HEK293 (cell line): ENCODE results near the gene RPS6KC1.
A peak's percentile ranks its signal among the peaks of the same experiment; 100 is the strongest.

Experiments used
- KLF7 ChIP-seq: fragments of 450-650 bp; formaldehyde crosslinking; IDR thresholded peaks from 2 replicates; pipeline ENCODE4 v1.5.1; 2016; ENCODE audit warnings: missing biosample characterization, missing genetic modification characterization, borderline replicate concordance
- KLF8 ChIP-seq: fragments of 450-650 bp; formaldehyde crosslinking; IDR thresholded peaks from 2 replicates; pipeline ENCODE4 v1.5.1; 2016; ENCODE audit warnings: missing biosample characterization, missing genetic modification characterization
- OSR2 ChIP-seq: fragments of 450-650 bp; formaldehyde crosslinking; IDR thresholded peaks from 2 replicates; pipeline ENCODE4 v1.5.1; 2016; ENCODE audit warnings: missing biosample characterization, missing genetic modification characterization
- ZBTB1 ChIP-seq: fragments of 450-650 bp; formaldehyde crosslinking; IDR thresholded peaks from 2 replicates; pipeline ENCODE4 v1.5.1; 2016; ENCODE audit warnings: missing biosample characterization, missing genetic modification characterization
- ZBTB21 ChIP-seq: fragments of 450-650 bp; formaldehyde crosslinking; IDR thresholded peaks from 2 replicates; pipeline ENCODE4 v1.5.1; 2017; ENCODE audit warnings: missing biosample characterization, missing genetic modification characterization
- ZBTB7A ChIP-seq: fragments of 450-650 bp; formaldehyde crosslinking; IDR thresholded peaks from 2 replicates; pipeline ENCODE4 v1.5.1; 2016; ENCODE audit warnings: low read depth, missing biosample characterization, missing genetic modification characterization
- ZBTB8A ChIP-seq: fragments of 450-650 bp; formaldehyde crosslinking; IDR thresholded peaks from 2 replicates; pipeline ENCODE4 v1.5.1; 2016; ENCODE audit warnings: missing biosample characterization, missing genetic modification characterization
- ZNF138 ChIP-seq: fragments of 450-650 bp; formaldehyde crosslinking; IDR thresholded peaks from 2 replicates; pipeline ENCODE4 v1.5.1; 2016; ENCODE audit warnings: missing biosample characterization, missing genetic modification characterization, borderline replicate concordance
- ZNF157 ChIP-seq: fragments of 450-650 bp; formaldehyde crosslinking; IDR thresholded peaks from 2 replicates; pipeline ENCODE4 v1.5.1; 2016; ENCODE audit warnings: missing biosample characterization, missing genetic modification characterization
- ZNF2 ChIP-seq: fragments of 450-650 bp; formaldehyde crosslinking; IDR thresholded peaks from 2 replicates; pipeline ENCODE4 v1.5.1; 2016; ENCODE audit warnings: missing biosample characterization, missing genetic modification characterization
- ZNF211 ChIP-seq: fragments of 450-650 bp; formaldehyde crosslinking; IDR thresholded peaks from 2 replicates; pipeline ENCODE4 v1.5.1; 2016; ENCODE audit warnings: low read depth, missing biosample characterization, missing genetic modification characterization
- ZNF23 ChIP-seq: fragments of 450-650 bp; formaldehyde crosslinking; IDR thresholded peaks from 2 replicates; pipeline ENCODE4 v1.5.1; 2016; ENCODE audit warnings: missing biosample characterization, missing genetic modification characterization, borderline replicate concordance
- ZNF324 ChIP-seq: fragments of 450-650 bp; formaldehyde crosslinking; IDR thresholded peaks from 2 replicates; pipeline ENCODE4 v1.5.1; 2016; ENCODE audit warnings: missing biosample characterization, missing genetic modification characterization
- ZNF510 ChIP-seq: fragments of 450-650 bp; formaldehyde crosslinking; IDR thresholded peaks from 2 replicates; pipeline ENCODE4 v1.5.1; 2018; ENCODE audit warnings: mild to moderate bottlenecking, missing genetic modification characterization, missing biosample characterization; ENCODE audit not compliant: insufficient replicate concordance
- ZNF555 ChIP-seq: fragments of 450-650 bp; formaldehyde crosslinking; conservative IDR thresholded peaks from 2 replicates; pipeline ENCODE4 v1.5.1; 2017; ENCODE audit warnings: missing biosample characterization, mild to moderate bottlenecking, missing genetic modification characterization, inconsistent platforms
- ZNF600 ChIP-seq: fragments of 450-650 bp; formaldehyde crosslinking; IDR thresholded peaks from 2 replicates; pipeline ENCODE4 v1.5.1; 2016; ENCODE audit warnings: missing biosample characterization, missing genetic modification characterization
- ZNF626 ChIP-seq: fragments of 450-650 bp; sonication (Bioruptor Pico); formaldehyde crosslinking; IDR thresholded peaks from 2 replicates; pipeline ENCODE4 v1.5.1; 2018; ENCODE audit warnings: missing biosample characterization, missing genetic modification characterization, inconsistent platforms
- ZNF660 ChIP-seq: fragments of 450-650 bp; IDR thresholded peaks from 2 replicates; pipeline ENCODE4 v1.5.1; 2018; ENCODE audit warnings: missing biosample characterization, mild to moderate bottlenecking, missing genetic modification characterization
- ZNF707 ChIP-seq: fragments of 450-650 bp; formaldehyde crosslinking; IDR thresholded peaks from 2 replicates; pipeline ENCODE4 v1.5.1; 2016; ENCODE audit warnings: missing biosample characterization, missing genetic modification characterization
- ZNF76 ChIP-seq: fragments of 450-650 bp; formaldehyde crosslinking; IDR thresholded peaks from 2 replicates; pipeline ENCODE4; 2016; ENCODE audit warnings: low read depth, missing biosample characterization, missing genetic modification characterization, borderline replicate concordance
- TF ChIP-seq, protein P1 (sequence below): fragments of 450-650 bp; formaldehyde crosslinking; IDR thresholded peaks from 2 replicates; pipeline ENCODE4 v1.5.1; 2016; ENCODE audit warnings: missing biosample characterization, missing genetic modification characterization
- TF ChIP-seq, protein P2 (sequence below): fragments of 450-650 bp; IDR thresholded peaks from 2 replicates; pipeline ENCODE4 v1.5.1; 2018; ENCODE audit warnings: missing biosample characterization, mild to moderate bottlenecking, missing genetic modification characterization
- TF ChIP-seq, protein P3 (sequence below): fragments of 450-650 bp; formaldehyde crosslinking; IDR thresholded peaks from 2 replicates; pipeline ENCODE4 v1.5.1; 2016; ENCODE audit warnings: missing biosample characterization, missing genetic modification characterization
- TF ChIP-seq, protein P4 (sequence below): fragments of 450-650 bp; formaldehyde crosslinking; IDR thresholded peaks from 2 replicates; pipeline ENCODE4 v1.5.1; 2016; ENCODE audit warnings: missing biosample characterization, missing genetic modification characterization
- TF ChIP-seq, protein P5 (sequence below): fragments of 450-650 bp; formaldehyde crosslinking; IDR thresholded peaks from 2 replicates; pipeline ENCODE4 v1.5.1; 2016; ENCODE audit warnings: missing biosample characterization, missing genetic modification characterization
- TF ChIP-seq, protein P6 (sequence below): IDR thresholded peaks from 2 replicates; pipeline ENCODE4 v1.6.1; 2011; ENCODE audit warnings: mild to moderate bottlenecking, low read depth, low read length, borderline replicate concordance
- TF ChIP-seq, protein P7 (sequence below): fragments of 450-650 bp; formaldehyde crosslinking; IDR thresholded peaks from 2 replicates; pipeline ENCODE4 v1.5.1; 2016; ENCODE audit warnings: missing biosample characterization, missing genetic modification characterization

Gene RPS6KC1

DNA sequence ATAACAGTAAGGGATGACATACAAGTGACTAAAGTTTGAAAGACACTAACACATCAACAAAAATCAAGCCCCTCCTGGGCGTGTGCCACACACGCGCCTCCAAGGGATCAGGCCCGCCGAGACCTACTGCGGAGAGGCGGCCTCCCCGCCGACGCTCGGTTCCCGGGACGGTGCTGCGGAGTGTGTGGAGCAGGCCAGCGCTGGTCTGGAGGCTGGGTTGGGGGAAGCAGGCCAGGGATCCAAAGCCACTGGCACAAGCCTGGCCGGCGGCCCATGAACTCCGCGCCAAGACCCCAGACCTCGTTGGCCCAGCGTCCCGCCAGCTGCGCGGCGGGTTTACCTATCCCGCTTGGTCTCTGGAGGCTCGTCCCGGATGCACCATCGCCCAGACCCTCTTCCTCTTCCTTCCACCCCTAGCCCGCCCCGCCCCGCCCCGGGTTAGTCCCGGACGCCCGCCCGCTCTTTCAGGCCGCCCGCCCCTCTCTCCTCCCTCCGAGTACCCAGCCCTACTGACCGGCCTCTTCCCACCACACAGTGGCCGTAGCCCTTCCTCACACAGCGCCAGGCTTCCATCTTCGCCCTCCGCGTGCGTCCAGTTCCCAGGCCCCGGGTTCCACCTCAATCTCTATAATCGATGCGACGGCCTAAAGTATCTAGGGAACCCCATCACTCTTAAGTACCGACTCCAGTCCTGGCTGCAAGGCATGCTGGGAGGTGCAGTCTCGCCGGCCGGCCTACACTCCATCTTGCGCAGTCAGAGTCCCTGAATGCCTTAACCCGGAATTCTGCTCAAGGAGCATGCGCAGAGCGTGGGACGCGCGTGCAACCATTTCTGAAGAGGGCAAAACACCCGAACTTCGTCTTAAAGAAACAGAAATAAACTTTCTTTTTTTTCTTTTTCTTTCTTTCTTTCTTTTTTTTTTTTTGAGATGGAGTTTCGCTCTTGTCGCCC is 35.7 kb upstream of the RPS6KC1 start, which contains the start of gene ANGEL2 (continued):
- TF ChIP-seq, protein P1, sequence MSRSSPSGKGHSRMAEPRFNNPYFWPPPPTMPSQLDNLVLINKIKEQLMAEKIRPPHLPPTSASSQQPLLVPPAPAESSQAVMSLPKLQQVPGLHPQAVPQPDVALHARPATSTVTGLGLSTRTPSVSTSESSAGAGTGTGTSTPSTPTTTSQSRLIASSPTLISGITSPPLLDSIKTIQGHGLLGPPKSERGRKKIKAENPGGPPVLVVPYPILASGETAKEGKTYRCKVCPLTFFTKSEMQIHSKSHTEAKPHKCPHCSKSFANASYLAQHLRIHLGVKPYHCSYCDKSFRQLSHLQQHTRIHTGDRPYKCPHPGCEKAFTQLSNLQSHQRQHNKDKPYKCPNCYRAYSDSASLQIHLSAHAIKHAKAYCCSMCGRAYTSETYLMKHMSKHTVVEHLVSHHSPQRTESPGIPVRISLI (tag by site-specific recombination), result peak; percentile 78; the same call in 1 of the 2 replicates
- TF ChIP-seq ZNF23 (no peak), ZNF2 (tag by site-specific recombination) (peak; percentile 52; the same call in 1 of the 2 replicates), ZBTB8A (tag by site-specific recombination) (peak; percentile 84; the same call in 1 of the 2 replicates), KLF7 (tag by site-specific recombination) (peak; percentile 83; the same call in 1 of the 2 replicates), ZNF660 (tag by site-specific recombination) (peak; percentile 43), OSR2 (no peak), ZNF324 (peak; percentile 44), ZNF510 (tag by site-specific recombination) (no peak), ZNF600 (tag by site-specific recombination) (peak; percentile 97), ZNF626 (no peak), ZBTB7A (tag by site-specific recombination) (no peak), ZNF211 (no peak), ZNF555 (tag by site-specific recombination) (no peak), ZNF157 (tag by site-specific recombination) (no peak), KLF8 (tag by site-specific recombination) (peak; percentile 91), ZNF76 (tag by site-specific recombination) (peak; percentile 97), ZBTB21 (tag by site-specific recombination) (no peak), ZNF707 (no peak), ZNF138 (tag by site-specific recombination) (no peak), ZBTB1 (no peak)
- TF ChIP-seq, protein P2, sequence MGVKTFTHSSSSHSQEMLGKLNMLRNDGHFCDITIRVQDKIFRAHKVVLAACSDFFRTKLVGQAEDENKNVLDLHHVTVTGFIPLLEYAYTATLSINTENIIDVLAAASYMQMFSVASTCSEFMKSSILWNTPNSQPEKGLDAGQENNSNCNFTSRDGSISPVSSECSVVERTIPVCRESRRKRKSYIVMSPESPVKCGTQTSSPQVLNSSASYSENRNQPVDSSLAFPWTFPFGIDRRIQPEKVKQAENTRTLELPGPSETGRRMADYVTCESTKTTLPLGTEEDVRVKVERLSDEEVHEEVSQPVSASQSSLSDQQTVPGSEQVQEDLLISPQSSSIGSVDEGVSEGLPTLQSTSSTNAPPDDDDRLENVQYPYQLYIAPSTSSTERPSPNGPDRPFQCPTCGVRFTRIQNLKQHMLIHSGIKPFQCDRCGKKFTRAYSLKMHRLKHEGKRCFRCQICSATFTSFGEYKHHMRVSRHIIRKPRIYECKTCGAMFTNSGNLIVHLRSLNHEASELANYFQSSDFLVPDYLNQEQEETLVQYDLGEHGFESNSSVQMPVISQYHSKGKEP, result peak; percentile 9; the same call in 1 of the 2 replicates
- TF ChIP-seq, protein P3, sequence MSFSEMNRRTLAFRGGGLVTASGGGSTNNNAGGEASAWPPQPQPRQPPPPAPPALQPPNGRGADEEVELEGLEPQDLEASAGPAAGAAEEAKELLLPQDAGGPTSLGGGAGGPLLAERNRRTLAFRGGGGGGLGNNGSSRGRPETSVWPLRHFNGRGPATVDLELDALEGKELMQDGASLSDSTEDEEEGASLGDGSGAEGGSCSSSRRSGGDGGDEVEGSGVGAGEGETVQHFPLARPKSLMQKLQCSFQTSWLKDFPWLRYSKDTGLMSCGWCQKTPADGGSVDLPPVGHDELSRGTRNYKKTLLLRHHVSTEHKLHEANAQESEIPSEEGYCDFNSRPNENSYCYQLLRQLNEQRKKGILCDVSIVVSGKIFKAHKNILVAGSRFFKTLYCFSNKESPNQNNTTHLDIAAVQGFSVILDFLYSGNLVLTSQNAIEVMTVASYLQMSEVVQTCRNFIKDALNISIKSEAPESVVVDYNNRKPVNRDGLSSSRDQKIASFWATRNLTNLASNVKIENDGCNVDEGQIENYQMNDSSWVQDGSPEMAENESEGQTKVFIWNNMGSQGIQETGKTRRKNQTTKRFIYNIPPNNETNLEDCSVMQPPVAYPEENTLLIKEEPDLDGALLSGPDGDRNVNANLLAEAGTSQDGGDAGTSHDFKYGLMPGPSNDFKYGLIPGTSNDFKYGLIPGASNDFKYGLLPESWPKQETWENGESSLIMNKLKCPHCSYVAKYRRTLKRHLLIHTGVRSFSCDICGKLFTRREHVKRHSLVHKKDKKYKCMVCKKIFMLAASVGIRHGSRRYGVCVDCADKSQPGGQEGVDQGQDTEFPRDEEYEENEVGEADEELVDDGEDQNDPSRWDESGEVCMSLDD (tag by site-specific recombination), result peak; percentile 73
- TF ChIP-seq, protein P4, sequence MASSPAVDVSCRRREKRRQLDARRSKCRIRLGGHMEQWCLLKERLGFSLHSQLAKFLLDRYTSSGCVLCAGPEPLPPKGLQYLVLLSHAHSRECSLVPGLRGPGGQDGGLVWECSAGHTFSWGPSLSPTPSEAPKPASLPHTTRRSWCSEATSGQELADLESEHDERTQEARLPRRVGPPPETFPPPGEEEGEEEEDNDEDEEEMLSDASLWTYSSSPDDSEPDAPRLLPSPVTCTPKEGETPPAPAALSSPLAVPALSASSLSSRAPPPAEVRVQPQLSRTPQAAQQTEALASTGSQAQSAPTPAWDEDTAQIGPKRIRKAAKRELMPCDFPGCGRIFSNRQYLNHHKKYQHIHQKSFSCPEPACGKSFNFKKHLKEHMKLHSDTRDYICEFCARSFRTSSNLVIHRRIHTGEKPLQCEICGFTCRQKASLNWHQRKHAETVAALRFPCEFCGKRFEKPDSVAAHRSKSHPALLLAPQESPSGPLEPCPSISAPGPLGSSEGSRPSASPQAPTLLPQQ (tag by site-specific recombination), result peak; percentile 74
- TF ChIP-seq, protein P5, sequence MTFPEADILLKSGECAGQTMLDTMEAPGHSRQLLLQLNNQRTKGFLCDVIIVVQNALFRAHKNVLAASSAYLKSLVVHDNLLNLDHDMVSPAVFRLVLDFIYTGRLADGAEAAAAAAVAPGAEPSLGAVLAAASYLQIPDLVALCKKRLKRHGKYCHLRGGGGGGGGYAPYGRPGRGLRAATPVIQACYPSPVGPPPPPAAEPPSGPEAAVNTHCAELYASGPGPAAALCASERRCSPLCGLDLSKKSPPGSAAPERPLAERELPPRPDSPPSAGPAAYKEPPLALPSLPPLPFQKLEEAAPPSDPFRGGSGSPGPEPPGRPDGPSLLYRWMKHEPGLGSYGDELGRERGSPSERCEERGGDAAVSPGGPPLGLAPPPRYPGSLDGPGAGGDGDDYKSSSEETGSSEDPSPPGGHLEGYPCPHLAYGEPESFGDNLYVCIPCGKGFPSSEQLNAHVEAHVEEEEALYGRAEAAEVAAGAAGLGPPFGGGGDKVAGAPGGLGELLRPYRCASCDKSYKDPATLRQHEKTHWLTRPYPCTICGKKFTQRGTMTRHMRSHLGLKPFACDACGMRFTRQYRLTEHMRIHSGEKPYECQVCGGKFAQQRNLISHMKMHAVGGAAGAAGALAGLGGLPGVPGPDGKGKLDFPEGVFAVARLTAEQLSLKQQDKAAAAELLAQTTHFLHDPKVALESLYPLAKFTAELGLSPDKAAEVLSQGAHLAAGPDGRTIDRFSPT (tag by site-specific recombination), result 0 out of 2 replicates have a peak, but pooled peaks have one; percentile 53
- TF ChIP-seq, protein P6, sequence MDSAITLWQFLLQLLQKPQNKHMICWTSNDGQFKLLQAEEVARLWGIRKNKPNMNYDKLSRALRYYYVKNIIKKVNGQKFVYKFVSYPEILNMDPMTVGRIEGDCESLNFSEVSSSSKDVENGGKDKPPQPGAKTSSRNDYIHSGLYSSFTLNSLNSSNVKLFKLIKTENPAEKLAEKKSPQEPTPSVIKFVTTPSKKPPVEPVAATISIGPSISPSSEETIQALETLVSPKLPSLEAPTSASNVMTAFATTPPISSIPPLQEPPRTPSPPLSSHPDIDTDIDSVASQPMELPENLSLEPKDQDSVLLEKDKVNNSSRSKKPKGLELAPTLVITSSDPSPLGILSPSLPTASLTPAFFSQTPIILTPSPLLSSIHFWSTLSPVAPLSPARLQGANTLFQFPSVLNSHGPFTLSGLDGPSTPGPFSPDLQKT, result no peak
- TF ChIP-seq, protein P7, sequence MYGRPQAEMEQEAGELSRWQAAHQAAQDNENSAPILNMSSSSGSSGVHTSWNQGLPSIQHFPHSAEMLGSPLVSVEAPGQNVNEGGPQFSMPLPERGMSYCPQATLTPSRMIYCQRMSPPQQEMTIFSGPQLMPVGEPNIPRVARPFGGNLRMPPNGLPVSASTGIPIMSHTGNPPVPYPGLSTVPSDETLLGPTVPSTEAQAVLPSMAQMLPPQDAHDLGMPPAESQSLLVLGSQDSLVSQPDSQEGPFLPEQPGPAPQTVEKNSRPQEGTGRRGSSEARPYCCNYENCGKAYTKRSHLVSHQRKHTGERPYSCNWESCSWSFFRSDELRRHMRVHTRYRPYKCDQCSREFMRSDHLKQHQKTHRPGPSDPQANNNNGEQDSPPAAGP, result peak; percentile 50
